Stimulated activated CD8-positive, alpha-beta memory T cell treated with anti-CD3 and anti-CD28 coated beads, Interleukin-12 subunit alpha, Interleukin-12 subunit beta, amount 100 ng/mL, for 1 hour (primary cell): ENCODE results near the gene OBSCN.

Experiments used
- DNase-seq: peaks from one replicate; pipeline ENCODE4 v3.0.0-alpha.2; 2020; ENCODE audit warnings: low read depth

Gene OBSCN

GRCh38 chr1:228289996-228290881 is 82.4 kb downstream of the OBSCN start:
- no peak for DNase-seq

- DNase-seq, result no peak
Measured at GRCh38 chr1:228291906-228292608, 84.2 kb downstream of the OBSCN start.

- no peak for DNase-seq
Measured at GRCh38 chr1:228292609-228292911, 84.7 kb downstream of the OBSCN start.

- DNase-seq, result no peak
Measured at GRCh38 chr1:228293393-228293792, 85.5 kb downstream of the OBSCN start.

- no peak for DNase-seq
Measured at GRCh38 chr1:228293816-228294500, 86.1 kb downstream of the OBSCN start.

GRCh38 chr1:228294717-228295116 is 86.9 kb downstream of the OBSCN start:
- no peak for DNase-seq

GRCh38 chr1:228295201-228295600 is 87.4 kb downstream of the OBSCN start:
- no peak for DNase-seq

- DNase-seq, result no peak
Measured at GRCh38 chr1:228295981-228296380, 88.1 kb downstream of the OBSCN start.

GRCh38 chr1:228297242-228297641 is 89.4 kb downstream of the OBSCN start:
- DNase-seq, result no peak

- no peak for DNase-seq
Measured at GRCh38 chr1:228297822-228298221, 90.0 kb downstream of the OBSCN start.

GRCh38 chr1:228298471-228298870 is 90.6 kb downstream of the OBSCN start:
- DNase-seq, result no peak

- DNase-seq, result no peak
Measured at GRCh38 chr1:228299211-228299610, 91.4 kb downstream of the OBSCN start.

- no peak for DNase-seq
Measured at GRCh38 chr1:228299901-228300300, 92.1 kb downstream of the OBSCN start.

GRCh38 chr1:228302086-228302485 is 94.2 kb downstream of the OBSCN start:
- no peak for DNase-seq

GRCh38 chr1:228303596-228303995 is 95.8 kb downstream of the OBSCN start:
- no peak for DNase-seq

GRCh38 chr1:228304225-228304624 is 96.4 kb downstream of the OBSCN start:
- DNase-seq, result no peak

- no peak for DNase-seq
Measured at GRCh38 chr1:228304766-228305395, 97.0 kb downstream of the OBSCN start.

GRCh38 chr1:228305721-228306152 is 97.9 kb downstream of the OBSCN start:
- DNase-seq, result no peak

- DNase-seq, result no peak
Measured at GRCh38 chr1:228306275-228307217, 98.7 kb downstream of the OBSCN start.

GRCh38 chr1:228307218-228308023 is 99.6 kb downstream of the OBSCN start:
- DNase-seq, result no peak
